NCI-H510A treated with DMSO at 0.1 percent for 48 hours (cell line): ENCODE results near the gene TRAPPC10.
"Not testable (repeated sequence)": the region's sequence is repeated elsewhere in the genome, so short reads cannot be mapped to it uniquely, and the experiment has no call there.

Source experiments
- DNase-seq: peaks from one replicate; lab custom pipeline; 2025; lab: John Stamatoyannopoulos, UW

TRAPPC10 gene

DNA sequence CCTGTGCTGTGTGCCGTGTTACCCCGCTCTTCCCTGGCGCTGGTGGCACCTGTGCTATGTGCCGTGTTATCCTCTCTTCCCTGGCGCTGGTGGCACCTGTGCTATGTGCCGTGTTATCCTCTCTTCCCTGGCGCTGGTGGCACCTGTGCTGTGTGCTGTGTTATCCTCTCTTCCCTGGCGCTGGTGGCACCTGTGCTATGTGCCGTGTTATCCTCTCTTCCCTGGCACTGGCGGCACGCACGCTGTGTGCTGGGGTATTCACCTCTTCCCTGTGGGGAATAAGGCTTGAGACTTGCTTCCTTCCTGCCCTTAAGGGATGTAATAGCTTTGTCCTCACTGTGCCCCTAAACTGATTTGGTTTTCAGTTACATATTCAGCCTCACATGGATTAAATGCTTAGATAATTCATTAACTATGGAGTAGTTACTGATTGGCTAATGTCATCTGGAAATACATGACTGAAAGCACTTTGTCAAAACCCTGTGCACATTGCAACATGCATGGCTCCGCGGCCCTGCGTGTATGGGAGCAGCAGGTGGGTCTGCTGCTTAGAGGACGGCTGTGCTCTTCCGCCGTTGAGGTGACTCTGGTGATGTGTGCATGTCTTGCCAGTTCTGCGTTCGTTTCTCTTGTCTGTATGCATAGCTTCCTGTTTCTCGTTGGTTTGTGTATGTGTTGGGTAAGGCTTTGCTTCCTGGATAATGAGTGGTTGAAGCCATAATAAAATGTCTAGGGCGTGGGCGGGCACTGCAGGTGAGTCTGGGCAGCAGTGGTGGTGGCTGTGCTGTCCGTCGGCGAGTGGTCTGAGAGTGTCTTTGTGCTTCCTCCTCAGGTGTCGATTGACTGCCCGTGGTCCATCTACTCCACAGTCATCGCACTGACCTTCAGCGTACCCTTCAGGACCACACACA, 77.1 kb downstream of the TRAPPC10 start:
- no peak for DNase-seq

DNA sequence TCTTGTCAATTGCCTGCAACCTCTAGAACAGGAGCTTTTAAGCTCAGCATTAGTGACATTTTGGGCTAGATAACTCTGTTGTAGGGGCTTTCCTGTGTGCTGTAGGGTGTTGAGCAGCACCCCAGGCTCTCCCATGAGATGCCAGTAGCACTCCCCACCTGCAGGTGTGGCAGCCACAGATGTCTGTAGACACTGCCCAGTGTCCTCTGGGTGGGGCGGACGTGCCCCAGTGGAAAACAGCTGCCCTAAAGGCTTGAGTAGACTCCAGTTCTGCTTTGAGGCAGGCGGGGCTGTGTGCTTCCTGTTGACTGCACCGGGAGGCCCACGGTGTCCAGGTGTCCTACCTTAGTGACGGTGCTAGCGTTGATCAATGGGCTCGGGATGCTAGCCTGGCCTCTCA, 78.2 kb downstream of the TRAPPC10 start:
- peak; percentile 12 for DNase-seq

DNA sequence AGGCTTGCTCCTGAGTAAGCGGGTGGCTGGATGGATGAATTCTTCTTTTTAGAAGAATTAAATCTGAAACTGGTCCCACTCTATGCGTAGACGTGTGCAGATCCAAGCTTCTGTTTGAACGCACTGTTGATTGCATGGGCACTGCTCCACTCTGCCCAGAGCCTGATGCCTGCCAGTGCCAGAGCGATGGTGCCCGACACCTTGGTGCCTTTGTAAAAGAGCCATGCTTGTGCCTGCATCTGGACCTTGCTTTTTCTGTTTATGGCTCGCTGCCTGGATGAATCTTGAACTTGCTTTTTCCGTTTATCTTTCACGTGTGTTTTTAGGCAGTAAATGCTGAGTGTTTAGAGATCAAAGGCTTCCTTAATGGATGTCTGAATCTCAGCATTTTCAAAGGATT, 80.1 kb downstream of the TRAPPC10 start:
- no peak for DNase-seq

DNA sequence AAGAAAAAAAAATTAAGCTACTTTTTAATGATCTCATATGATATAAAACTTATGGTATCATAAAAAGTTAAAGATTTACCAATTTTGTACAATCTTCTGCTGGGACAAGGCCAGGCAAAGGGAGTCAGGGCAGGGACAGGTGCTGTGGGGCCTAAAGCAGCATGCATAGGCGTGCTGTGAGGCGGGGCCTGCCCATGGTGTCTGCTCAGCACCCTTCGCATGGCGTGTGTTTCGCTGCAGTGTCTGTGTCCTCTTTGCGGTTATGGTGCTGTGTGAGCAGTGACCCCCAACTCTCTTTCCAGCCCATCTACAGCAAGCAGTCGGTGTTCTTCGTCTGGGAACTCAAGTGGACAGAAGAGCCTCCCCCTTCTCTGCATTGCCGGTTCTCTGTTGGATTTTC, 81.7 kb downstream of the TRAPPC10 start:
- no peak for DNase-seq

DNA sequence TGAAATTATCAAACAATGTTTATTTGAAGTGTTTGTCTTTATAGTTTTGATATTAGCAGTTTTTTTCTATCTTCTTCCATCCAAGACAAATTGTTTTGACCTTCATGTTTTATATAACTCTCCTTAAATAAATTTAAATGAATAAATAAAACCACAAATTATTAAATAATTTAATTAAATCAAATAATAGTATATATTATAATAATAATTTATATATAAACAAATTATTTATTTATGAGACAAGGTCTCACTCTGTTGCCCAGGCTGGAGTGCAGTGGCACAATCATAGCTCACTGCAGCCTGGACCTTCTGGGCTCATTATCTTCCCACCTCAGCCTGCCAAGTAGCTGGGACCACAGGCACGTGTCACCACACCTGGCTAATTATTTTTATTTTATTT, 82.7 kb downstream of the TRAPPC10 start:
- no peak for DNase-seq

DNA sequence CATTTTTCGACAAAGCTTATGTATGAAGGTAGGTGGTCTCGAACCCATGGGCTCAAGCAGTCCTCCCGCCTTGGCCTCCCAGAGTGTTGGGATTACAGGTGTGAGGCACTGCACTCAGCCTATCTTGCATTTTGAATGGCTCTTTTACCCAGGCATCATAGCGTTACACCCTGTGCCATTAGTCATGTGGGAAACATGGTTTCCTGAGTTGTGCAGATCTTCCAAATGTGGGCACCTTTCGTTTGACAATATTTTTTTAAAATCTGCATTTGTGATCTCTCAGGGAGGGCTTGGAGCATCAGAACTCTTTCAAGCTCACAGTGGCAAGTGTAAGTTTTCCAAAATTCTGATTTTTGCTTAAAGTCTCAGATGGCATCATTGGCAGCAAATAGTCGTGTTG, 86.4 kb downstream of the TRAPPC10 start:
- DNase-seq = not testable (repeated sequence)

DNA sequence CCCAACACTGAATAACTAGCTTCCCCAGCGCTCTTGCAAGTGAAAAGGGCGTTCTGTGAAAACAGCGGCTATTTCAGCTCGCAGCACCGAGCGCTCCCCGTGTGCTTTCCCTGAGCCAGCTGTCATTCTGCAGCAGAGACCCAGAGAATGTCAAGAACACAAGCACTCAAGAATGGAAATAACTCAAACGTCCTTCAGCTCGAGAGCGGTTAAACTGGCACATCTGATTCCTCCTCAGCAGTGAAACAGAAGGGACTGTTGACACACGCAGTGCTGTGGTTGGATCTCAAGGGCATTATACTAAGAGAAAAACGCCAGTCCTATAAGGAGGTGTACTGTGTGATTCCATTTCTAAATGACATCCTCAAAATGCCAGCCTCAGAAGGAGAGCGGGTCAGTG, 86.9 kb downstream of the TRAPPC10 start:
- DNase-seq = not testable (repeated sequence)

DNA sequence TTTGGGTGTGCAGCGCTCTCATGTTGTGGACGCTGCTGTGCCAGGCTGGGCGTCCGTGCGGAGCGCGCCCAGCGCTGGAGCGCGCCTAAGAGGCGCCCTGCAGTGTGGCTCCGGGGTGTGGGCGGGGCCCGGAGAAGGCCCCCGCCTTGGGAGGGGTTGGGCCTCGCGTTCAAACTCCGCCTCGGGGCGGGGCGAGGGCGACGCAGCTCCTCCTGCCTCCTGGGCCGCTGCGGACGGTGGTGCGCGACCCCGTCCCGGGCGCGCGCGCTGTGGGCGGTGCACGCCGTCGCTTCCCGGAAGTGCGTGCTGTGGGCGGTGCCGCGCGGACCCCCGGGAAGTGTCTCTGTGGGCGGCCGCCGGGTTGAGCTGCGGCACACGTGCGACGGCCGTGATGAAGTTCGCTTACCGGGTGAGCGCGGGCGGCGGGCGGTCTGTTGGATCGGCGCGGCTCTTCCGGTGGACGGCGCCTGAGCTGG, 95.0 kb downstream of the TRAPPC10 start, which contains the start of gene PWP2:
PWP2 (plus strand) TSS at position 374 of the 476 bp plus-strand sequence; CDS start at position 392, 18 bp downstream.
- DNase-seq = not testable (repeated sequence)

DNA sequence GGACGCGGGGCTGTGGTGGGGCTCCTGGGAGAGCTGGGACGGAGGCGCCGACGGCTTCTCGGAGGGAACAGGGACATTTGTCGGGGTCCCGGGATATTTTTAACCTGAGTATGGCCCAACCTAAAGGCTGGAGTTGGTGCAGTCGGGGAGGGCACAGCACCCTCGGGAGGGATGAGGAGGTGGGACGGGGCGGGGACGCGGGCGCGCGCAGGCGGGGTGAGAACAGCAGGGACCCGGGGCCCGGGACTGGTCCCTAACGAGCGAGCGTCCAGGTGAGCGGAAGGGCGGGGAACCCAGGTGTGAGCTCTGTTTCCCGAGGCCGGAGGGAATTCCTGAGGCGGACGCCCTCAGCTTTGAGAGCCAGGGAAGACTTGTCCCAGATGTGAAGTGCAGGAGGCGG, 95.5 kb downstream of the TRAPPC10 start:
- DNase-seq = not testable (repeated sequence)

DNA sequence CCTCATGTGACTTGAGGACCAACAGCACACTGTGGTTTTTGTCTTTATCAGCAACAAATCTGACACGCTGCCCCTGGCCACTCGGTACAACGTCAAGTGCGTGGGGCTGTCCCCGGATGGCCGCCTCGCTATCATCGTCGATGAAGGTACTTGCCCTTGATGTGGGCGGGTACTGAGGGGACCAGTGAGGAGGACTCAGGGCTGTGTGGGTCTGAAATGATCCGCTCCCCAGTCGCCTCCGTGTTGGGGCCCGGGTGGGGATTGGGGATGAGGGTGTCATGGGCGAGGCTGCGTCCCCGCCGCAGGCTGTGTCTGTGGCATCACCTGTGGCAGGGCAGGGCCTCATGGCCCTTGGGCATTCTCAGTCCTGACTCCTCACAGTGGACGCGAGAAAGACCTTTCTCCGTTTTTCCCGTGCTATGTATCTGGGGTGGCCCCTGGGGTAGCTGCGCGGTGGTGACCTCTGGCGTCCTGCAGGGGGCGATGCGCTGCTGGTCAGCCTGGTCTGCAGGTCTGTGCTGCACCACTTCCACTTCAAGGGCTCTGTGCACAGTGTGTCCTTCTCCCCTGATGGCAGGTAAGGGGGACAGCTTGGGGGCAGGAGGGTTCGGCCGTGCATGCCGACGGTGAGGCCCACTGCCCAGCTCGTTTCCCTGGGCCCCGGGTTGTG, 101.7 kb downstream of the TRAPPC10 start:
- not testable (repeated sequence) for DNase-seq

DNA sequence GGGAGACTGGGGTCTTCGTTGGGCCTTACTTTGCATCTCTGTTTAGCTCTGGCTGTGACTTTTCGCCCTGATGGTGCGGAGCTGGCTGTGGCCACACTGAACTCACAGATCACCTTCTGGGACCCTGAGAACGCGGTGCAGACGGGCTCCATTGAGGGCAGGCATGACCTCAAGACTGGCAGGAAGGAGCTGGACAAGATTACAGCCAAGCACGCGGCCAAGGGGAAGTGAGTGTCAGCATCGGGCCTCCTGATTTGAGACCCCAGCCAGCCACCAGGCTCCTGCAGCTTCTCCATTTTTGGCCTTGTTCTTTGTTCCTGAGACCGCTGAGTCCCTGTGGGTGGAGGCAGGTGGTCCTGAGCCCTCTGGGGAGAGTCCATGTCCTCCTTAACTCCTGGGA, 110.0 kb downstream of the TRAPPC10 start:
- not testable (repeated sequence) for DNase-seq

DNA sequence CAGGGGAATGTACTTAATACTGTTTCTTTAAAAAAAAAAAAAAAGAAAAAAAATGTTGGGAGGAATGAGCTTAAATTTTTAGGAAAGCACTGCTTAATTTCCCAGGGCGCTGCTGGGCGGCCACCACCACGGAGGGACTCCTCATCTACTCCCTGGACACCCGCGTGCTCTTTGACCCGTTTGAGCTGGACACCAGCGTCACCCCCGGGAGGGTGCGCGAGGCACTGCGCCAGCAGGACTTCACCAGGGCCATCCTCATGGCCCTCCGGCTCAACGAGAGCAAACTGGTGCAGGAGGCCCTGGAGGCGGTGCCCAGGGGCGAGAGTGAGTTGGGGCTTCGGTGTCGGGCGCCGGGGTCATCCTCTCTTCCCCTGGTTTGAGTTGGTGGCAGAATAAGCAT, 115.7 kb downstream of the TRAPPC10 start:
- not testable (repeated sequence) for DNase-seq

DNA sequence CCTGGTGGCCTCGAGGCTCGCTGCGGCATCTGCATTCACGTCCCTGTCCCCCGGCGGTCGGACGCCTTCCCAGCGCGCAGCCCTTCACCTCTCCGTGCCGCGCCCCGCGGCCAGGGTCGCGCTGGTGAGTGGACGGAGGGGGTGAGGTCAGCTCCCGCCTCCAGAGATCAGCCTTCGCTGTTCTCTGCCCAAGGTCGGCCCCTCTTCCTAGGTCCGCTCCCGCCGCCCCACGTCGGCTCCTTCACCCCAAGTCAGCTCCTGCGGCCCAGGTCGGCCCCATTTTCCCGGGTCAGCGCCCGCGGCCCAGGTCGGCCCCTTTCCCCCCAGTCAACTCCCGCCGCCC, 121.6 kb downstream of the TRAPPC10 start:
- not testable (repeated sequence) for DNase-seq

DNA sequence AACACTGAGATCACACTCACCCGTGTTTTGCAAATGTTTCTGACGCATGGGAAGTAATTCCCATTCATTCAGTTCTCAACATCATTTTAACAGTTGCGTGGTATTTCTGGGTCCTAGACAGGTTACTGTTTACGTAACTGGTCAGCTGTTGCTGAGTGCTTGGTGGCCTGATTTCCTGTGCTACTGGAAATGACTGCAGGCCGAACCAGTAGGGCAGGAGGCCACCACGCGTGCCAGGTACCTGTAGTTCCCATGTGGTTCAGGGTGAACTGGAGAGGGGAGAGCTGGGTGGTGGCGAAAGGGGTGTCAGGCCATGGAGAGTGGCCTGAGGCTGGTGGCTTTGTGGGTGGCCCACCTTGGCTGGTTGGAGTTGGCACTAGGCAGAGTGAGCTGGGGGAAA, 122.6 kb downstream of the TRAPPC10 start:
- DNase-seq = not testable (repeated sequence)

DNA sequence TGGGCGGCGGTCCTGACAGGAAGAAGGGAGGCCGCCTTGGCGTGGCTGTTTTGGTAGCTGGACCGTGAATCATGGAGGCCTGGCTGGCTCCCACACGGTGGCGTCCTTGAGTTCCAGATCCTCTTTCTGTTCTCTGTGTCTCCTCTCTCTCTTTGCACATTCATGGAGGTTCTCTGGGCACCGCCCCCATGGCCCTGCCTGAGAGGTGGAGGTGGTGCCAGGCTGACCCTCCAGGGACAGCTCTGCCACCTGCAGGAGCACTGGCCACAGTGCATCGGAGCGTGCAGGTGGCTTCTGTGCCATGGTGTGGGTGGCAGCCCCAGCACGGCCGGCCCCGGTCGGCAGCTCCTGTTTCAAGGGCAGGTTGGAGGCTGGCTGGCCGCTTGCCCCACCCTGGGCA, 125.9 kb downstream of the TRAPPC10 start:
- DNase-seq = not testable (repeated sequence)

DNA sequence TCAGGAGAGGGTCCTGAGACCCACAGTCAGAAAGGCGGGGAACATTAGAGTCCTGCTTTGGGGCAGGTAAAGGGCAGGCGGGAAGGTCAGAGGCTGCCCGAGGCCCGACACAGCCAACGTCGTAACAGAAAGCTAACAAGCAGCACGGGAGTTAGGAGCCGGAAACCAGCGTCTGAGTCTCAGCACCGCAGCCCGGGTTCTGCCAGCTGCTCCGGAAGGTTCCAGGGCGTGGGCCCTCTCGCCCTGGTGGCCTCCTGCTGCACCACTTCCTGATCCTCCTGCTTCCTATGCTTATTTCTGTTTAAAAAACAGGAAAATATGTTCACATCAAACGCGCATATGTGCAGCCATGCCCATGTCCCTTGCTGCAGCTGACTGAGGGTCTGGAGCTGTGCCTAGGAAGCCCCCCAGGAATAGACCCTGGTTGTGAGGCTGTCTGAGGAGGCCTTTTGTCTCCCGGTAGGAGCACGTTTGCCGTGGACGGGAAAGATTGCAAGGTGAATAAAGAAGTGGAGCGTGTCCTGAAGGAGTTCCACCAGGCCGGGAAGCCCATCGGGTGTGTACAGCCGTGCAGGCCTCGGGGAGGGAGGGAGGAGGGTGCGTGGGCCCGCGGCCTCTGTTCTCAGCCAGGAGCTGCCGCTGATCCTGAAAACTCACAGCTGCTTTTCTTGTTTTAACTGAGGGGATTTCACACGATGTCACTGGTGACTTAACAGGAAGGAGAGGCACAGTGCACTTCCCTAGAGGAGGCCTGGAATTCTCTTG, 127.9 kb downstream of the TRAPPC10 start:
- not testable (repeated sequence) for DNase-seq

DNA sequence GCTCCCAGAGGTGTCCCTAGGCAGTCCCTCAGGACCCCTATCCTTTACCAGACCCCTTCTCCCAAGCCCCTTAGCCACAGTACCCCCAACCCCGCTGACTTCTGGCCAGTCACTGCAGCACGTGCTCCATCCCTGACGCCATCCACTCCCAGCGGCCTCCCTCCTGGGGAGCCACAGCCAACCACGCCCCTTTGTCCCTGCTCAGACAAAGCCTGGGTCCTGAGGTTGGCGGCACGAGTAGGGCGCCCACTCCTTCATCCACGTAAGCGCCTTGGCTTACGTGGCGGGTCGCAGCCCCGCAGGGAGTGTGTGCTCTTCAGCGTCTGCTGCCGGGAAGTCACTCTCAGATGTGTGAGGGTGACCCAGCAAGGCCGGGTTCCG, 128.4 kb downstream of the TRAPPC10 start:
- not testable (repeated sequence) for DNase-seq

DNA sequence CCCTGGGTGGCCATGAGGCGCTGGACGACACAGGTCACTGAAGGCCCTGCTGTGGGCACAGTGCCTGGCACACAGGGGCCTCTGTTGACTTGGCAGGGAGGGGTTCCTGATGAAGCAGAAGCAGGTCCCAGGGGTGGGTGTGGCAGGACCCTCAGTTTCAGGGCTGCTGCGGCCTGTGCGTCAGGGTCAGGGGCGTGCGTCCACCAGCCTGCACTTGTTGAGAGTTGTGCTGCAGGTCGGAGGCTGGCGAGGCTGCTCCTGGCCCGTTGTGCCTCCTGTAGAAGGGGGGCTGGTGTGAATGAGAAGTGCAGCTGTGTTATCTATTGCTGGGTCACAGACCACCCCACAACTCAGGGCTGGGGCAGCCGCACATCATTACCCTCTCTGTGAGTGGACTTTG, 130.4 kb downstream of the TRAPPC10 start:
- DNase-seq = not testable (repeated sequence)

DNA sequence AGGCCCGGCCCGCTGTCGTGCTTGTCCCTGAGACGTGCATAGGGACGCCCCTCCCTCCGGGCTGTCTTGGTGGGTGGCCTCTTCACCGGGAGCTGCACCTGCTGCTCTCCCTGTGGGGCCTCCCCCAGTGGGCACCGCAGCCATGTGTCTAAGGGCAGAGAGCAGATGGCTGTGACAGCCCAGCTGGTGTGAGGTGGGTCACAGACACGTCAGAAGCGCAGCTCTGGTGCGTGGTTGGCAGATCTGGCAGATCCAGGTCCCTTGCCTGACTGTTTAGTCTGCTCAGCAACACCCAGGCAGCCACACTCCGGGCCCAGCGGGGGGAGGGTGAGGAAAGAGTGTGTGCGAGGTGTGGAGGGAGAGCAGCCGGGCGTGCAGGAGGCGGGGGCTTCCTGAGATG, 131.3 kb downstream of the TRAPPC10 start:
- DNase-seq = not testable (repeated sequence)

DNA sequence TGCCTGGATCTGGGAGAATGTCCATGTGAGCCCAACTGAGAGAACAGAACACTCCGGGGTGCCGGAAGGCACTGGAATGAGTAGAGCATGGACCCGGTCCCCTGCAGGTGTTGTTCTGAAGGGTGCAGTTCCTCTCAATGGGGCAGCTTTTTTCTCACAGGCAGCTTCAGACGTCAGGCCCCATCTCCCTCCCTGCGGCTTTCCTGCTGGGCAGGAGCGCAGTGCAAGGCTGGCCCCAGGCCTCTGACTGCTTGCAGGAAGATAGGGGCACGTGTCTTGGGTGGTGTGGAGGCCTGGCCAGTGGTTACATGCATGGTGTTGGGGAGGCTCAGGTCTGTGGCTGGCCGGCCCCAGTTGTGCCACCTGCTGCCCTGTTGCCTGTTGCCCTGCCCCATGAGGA, 131.9 kb downstream of the TRAPPC10 start:
- DNase-seq = not testable (repeated sequence)

DNA sequence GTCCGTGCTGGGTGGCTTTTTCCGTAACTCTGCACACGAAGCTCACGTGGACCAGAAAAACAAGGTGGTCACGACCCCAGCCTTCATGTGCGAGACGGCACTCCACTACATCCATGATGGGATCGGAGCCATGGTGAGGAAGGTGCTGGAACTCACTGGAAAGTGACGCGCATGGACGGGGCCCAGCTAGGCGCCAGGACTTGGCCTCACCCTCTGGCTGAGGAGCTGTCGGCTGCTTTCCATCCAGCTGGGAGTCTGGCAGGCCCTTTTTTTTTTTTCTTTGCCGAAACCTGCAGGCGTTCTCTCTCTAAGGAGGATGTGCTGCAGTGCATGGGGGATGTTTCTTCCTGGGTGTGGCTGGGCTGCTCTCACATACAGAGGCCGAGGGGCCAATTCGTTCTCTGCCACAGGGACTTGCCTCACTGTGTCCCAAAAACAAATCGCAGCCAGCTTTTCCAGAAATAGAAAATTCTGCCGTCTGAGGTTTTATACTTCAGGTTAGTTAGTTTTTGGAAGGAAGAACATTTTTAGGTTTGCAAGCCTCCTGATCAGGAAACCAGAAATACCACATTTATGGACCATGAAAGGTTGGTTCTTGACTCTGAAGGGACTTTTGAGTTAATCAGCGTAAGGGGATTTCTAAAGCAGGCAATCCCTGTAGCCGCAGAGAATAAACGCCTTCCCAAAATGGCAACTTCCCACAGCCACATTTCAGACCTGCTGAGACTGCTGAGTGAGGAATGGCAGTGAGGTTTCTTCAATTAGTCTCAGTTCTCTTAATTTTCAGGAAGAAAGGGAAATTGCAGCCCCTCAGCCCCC, 132.9 kb downstream of the TRAPPC10 start:
- not testable (repeated sequence) for DNase-seq
